Activated CD8-positive, alpha-beta memory T cell treated with anti-CD3 and anti-CD28 coated beads, Interleukin-2, amount 50 U/mL, for 24 hours (primary cell): ENCODE results near the gene OR51V1.
"Not testable (repeated sequence)": the region's sequence is repeated elsewhere in the genome, so short reads cannot be mapped to it uniquely, and the experiment has no call there.

ENCODE experiments used
- DNase-seq: peaks from one replicate; pipeline ENCODE4 v3.0.0-alpha.2; 2020; ENCODE audit errors: extremely low read depth

Gene OR51V1

DNA sequence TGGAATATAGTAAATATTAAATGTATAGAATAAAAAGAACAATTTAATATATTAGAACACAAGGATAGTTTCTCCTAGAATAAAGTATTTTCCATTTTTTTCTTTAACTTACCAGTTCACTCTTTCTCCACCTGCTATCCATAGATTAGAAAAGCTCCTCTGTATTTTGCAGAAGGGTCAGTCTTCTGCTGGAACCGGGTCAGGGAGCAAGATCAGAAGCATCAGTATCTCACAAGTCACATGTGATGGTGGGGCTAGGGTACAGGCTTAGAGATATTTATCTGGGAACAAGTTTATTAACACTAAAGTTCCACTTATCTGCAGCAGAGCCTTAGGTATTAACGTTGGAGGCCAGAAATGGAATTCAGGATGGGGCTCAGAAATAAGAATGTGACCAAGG, 28.6 kb downstream of the OR51V1 start:
- no peak for DNase-seq

DNA sequence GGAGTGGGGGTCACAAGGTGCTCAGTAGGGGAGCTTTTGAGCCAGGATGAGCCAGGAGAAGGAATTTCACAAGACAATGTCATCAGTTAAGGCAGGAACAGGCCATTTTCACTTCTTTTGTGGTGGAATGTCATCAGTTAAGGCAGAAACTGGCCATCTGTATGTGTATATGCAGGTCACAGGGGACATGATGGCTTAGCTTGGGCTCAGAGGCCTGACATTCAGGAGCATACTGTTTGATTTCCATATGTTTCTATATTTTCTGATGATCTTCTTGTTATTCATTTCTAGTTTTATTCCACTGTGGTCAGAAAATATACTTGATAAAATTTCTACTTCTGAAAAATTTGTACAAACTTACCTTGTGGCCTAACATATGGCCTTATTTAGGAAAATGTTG, 34.6 kb downstream of the OR51V1 start:
- not testable (repeated sequence) for DNase-seq

DNA sequence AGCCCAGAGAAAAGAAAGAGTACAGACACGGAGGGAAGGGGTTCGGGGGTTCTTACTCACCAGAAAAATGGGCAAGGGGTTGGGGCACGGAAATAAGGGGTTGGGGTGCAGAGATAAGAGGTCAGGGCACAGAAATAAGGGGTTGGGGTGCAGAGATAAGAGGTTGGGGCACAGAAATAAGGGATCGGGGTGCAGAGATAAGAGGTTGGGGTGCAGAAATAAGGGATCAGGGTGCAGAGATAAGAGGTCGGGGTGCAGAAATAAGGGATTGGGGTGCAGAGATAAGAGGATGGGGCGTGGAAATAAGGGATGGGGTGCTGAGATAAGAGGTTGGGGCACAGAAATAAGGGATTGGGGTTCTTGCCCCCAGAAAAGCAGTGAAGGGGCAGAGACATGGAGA, 35.7 kb downstream of the OR51V1 start:
- DNase-seq = not testable (repeated sequence)

DNA sequence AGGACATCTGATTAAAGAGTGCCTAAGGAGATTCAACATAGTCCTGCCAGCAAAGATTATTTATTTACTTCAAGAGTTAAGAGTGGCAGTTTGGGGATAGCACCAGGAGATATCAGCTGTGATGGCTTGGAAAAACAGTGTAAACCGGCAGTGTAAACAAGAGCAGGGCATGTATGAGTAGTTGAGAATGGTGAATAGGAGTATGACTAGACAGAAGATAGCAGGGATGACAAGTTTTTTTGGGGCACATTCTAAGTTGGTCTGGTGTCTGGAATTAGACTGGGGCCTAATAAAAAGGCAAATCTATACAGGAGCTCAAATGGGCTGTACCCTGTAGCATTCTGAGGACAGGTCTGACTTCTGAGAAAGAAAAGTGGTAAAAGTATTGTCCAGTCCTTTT, 39.4 kb downstream of the OR51V1 start:
- not testable (repeated sequence) for DNase-seq

DNA sequence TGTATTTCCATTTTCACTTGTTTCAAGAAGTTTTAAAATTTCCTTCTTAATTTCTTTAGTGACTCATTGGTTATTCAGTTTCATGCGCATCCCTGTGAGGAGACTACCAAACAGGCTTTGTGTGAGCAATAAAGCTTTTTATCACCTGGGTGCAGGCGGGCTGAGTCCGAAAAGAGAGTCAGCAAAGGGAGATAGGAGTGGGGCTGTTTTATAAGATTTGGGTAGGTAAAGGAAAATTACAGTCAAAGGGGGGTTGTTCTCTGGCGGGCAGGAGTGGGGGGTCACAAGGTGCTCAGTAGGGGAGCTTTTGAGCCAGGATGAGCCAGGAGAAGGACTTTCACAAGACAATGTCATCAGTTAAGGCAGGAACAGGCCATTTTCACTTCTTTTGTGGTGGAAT, 40.3 kb downstream of the OR51V1 start:
- not testable (repeated sequence) for DNase-seq

DNA sequence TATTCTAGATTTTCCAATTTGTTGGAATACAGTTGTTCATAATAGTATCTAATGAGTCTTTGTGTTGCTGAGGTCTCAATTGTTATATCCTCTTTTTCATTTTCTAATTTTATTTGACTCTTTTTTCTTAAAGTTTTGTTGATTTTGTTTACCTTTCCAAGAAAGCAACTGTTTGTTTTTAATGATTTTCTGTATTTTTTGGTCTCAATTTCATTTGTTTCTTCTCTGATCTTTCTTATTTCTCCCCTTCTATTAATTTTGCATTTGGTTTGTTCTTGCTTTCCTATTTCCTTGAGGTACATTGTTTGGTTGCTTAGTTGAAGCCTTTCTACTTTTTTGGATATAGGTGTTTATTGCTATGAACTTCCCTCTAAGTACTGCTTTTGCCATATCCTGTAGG, 40.7 kb downstream of the OR51V1 start:
- DNase-seq = no peak

DNA sequence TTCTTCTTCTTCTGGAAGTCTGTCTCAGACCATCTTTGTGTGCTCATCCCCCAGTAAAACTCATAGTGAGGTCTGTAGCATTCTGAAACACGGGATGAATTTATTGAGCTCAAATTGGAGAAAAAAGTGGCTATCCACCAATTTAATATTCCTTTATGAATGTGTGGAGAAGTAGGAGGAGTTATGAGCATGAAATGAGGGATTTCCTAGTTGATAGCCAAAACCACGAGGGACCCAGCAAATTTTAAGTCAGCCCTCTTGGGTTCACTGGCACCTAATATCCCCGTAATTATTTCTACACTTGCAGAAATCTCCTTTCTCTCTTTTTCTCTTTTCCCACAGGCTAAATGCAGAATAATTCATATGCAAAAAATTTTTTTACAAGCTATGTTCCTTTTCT, 45.8 kb downstream of the OR51V1 start, which contains the start of gene OR52A1:
TSS of gene OR52A1 (minus strand) at position 101 of the 400 bp plus-strand sequence. CDS start 2,388 bp downstream, outside the sequence.
- DNase-seq = no peak

DNA sequence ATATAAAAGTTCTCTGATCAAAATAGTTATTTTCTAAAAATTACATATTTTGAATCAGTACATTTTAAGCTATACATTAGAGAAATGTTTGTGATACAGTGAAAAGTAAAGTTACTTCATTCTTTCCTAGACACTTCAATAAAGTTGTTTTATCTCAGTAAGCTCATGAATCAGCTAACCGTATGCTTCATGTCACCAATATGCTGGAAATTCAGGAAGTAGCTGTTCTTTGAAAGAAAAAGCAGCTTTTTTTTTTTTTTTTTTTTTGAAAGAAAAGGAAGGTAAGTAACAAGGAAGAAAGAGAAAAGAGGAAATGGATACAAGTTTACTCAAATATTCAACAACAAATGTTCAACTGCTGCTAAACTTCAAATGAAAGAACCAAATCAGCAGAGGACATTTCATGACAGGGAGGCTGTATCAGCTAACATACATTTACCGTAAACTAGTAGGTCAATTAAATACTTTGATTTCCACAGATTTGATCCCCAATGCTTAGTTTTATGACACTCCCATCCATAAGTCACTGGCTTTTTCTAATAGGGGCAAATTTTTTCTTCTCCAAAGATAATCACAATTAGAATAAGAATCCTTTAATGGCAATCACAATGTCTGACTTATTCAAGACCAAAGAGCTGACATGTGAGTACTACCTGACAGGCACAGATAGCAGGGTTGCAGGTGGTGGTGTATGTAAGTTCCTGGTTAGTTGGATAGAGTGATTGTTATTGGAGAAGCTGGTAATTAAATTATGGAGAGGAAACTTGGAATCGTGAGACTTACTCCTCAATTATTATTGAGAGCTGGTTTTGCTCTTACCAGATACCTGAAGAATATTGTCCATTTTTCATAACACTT, 46.7 kb downstream of the OR51V1 start:
- DNase-seq = no peak

DNA sequence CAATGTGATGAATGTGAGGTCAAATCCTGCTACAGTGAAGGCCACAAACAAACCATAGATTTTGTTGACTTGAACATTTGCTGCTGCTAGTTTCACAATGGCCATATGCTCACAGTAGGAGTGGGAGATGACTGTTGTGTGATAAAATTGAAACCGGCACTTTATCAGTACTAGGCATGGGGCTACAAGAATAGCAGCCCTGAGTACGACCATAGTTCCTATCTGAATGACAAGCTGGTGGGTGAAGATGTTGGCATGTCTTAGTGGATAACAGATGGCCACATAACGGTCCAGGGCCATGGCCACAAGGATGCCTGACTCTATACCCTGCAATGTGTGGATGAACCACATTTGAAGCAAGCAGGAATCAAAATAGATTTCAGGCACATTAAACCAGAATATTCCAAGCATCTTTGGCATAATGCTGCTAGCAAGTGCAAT, 48.7 kb downstream of the OR51V1 start:
- DNase-seq = no peak
